NCI-H1417 treated with DMSO at 0.1 percent for 48 hours (cell line): ENCODE data around the gene GTPBP4.
"Not testable (repeated sequence)": the region's sequence is repeated elsewhere in the genome, so short reads cannot be mapped to it uniquely, and the experiment has no call there.

Source experiments
- DNase-seq: peaks from one replicate; lab custom pipeline; 2025; lab: John Stamatoyannopoulos, UW

Gene GTPBP4

DNA sequence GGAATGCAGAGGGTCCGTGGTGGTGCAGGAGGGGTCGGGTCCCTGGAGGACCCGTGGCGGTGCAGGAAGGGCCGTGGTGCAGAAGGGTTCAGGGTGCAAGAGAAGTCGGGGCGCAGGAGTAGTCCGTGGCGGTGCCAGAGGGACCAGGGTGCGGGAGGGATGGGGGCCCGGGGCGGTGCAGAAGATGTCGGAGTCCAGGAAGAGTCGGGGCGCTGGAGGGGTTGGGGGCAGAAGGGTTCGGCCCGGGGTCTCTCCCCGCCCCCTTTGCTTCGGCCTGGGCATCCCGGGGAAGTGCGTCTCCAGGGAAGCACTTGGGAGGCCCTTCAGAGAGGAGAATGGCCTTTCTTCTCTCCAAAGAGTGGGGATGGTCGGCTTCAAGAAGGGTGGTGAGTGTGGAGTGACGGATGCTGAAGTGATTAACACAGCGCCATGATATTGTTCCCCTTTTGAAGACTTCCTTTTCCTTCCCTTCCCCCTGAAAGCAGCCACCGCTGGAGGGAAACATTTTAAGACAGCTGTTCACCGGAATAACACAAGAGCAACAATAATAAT lies 68.9 kb downstream of the GTPBP4 start:
- DNase-seq: no peak

DNA sequence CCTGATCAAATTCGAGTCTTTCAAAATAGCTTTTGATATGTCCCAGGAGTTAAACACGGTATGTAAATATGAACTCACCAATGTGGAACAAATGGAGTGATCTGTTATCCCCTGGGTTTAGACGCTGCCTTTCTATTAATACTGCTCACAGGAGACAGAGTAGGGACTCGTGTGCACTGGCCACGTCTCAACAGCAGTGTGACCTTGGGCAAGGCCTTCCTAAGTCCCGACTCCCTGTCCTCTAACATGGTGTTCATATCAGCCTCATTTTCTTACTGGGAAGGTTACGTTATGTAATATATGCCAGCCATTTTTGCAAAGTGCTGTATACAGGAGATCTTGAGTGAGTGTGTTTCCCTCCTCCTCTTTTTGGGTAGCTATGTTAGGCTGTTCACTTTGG lies 69.8 kb downstream of the GTPBP4 start:
- no peak for DNase-seq

DNA sequence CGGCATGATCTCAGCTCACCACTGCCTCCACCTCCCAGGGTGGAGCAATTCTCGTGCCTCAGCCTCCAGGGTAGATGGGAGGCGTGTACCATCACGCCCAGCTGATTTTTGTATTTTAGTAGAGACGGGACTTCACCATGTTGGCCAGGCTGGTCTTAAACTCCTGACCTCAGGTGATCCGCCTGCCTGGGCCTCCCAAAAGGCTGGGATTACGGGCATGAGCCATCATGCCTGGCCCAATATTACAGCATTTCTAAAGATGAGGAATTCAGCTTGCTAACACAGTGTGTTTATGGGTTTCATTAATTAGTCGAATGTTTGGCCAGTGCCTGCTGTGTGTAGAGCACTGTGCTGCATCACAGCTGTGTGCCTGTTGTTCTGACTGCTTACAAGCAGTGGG lies 71.7 kb downstream of the GTPBP4 start:
- no peak for DNase-seq

DNA sequence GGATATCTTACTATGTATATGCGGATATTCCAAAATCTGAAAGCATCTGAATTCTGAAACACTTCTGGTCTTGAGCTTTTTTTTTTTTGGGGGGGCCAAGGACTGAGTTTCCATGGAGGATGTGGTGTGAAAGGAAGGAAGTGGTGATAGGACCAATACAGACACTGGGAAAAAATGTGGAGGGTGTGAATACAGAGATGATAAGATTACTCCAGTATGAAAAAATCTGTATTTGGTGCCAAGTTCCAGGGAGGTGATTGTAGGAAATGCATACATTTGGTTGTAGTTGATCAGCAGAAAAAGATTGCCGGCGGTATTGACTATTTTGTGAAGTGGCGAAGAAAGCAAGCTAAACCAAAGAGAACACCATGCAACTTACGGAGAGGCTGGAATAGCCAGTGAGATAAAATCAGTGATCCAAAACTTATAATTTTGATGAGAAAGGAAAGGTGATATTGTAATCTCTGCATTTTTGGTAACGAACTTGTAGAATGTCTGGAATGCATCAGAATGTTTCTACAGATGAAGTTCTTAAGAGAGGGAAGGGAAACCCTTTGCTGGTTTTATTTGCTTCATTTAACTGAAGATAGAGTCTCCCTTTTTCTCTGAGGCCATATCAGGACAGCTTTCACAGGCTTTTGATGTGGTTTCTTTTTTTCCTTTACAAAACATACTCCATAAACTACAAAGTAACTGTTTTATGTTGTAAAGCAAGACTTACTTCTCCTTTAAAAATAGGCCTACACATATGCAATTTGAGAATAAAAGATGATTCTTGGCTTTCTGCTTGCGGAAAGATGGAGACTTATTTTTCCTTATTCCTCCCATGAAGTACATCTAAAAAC lies 73.9 kb downstream of the GTPBP4 start:
- DNase-seq: no peak

DNA sequence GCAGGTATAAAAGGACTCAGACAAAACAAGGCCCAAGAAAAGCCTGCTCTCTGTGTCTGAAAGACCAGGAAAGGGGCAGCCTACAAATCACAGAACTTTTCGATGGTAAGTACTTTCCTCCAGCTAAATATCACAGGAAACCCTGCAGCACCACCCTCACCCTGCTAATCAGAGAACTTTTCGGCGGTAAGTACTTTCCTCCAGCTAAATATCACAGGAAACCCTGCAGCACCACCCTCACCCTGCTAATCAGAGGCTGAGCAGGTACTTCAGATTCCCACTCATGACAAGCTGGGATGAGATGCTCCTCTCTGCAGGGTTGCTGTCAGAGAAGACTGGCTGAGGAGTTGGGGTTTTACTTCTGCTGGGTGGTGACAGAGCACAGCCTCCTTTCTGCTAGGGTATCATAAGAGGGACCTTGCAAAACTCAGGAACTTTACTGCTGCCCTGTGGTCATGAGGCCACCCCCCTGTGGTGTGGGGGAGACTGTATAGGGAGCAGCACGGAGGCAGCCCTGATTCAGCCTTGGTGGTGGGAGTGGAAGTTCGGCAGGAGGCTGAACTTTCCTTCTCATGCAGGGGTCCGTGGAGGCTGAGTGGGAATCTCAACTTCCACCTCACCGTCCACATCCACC lies 75.1 kb downstream of the GTPBP4 start:
- no peak for DNase-seq

DNA sequence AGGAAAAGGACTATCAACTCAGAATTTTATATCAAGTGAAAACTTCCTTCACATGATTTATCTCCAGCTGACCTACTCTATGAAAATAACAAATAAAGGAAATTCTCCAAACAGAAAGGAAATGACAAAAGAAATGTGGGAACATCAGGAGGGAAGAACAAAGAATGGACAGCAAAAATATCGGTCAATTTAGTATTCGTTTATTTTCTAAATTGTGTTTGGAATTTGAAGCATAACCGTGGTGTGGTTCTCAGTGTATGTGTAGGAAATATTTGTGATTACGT lies 76.7 kb downstream of the GTPBP4 start:
- no peak for DNase-seq

DNA sequence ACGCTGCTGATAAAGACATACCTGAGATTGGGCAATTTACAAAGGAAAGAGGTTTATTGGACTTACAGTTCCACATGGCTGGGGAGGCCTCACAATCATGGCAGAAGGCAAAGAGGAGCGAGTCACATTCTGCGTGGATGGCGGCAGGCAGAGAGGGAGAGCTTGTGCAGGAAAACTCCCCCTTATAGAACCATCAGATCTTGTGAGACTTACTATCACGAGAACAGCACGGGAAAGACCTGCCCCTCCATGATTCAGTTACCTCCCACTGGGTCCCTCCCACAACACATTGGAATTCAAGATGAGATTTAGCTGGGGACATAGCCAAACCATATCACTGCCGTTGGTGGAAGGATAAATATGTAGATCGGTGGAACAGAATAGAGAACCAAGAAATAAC lies 78.5 kb downstream of the GTPBP4 start:
- not testable (repeated sequence) for DNase-seq

DNA sequence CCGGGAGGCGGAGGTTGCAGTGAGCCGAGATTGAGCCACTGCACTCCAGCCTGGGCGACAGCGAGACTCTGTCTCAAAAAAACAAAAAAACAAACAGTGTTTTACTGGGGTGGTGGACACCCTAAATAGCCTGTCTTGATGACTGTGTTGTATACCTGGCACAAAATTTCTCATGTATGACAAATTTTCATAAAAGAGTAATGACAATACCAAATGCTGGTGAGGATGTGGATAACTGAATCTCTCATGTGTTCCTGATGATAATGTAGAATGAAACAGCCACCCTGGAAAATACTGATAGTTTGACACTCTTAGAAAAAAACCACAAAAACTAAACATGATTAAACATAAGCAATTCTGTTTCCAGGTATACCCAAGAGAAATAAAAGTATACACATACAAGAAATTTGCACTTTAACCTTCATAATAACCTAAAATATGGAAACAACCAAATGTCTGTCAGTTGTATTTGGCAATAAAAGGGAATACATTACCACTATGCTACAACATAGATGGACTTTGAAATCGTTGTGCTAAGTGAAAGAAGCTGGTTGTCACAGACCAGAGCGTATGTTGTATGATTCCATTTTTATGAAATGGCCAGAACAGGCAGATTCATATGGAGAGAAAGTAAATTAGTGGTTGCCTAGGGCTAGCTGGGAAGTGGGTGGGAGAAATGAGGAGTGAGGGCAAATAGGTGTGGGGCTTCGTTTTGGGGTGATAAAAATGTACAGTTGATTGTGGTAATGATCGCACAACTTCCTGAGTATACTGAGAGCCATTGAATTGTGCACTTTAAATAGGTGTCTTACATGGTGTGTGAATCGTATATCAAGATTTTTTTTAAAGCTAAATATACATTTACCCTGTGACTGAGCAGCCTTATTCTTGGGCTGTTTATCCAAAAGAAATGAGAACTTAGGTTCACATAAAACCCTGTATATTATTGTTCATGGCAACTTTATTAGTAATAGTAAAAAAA lies 80.4 kb downstream of the GTPBP4 start:
- no peak for DNase-seq
